K562 (cell line): Measurements from ENCODE around the gene PLEKHM2. TPM values are rescaled to one million over a fixed set of nuclear protein-coding genes. Genes with fewer than 3 reads are reported as not detected.

ENCODE experiments used
- ATAC-seq: fragments of 200-7000 bp; cut with Tn5 transposase; 3 replicates; pipeline ENCODE4 v1.9.1; 2020; ENCODE audit warnings: moderate library complexity
- BruUV-seq: library from RNA; stranded (reverse); fragments of 400-500 nt; replicated peaks from 2 replicates; lab custom pipeline; 2021; lab: Mats Ljungman, UMichigan
- CTCF ChIA-PET: fragments of 300-600 bp; formaldehyde crosslinking; extraction: SDS; loops from one replicate; lab custom pipeline; 2021; ENCODE audit warnings: low intra/inter-chr PET ratio; lab: Yijun Ruan, JAX
- POLR2A ChIA-PET: fragments of 300-600, 350-650 bp; sonication (Branson Sonifier 250); formaldehyde crosslinking; extraction: SDS; loops from one replicate; lab custom pipeline; 2021; ENCODE audit warnings: antibody characterized with exemption, inconsistent platforms; lab: Yijun Ruan, JAX
- DNase-seq, 4 experiments: peaks; one replicate each; pipeline versions ENCODE4 v3.0.0 to v3.0.0-alpha.2; 2011 to 2018; ENCODE audit warnings: low spot score in 3 of 4, mixed read lengths in 3 of 4; ENCODE audit errors: extremely low read depth in 1 of 4
- FAIRE-seq: peaks from 2 replicates; lab custom pipeline; 2011; peaks lifted over from hg19 to GRCh38; lab: Jason Lieb, UNC
- H2AFZ ChIP-seq: 2 replicates; pipeline ENCODE4 v1.6.0; 2011; ENCODE audit warnings: low read depth, low read length, control low read depth, inconsistent platforms
- H3K27ac ChIP-seq: fragments of 200-600 bp; 3 replicates; pipeline ENCODE4 v1.8.0; 2011; ENCODE audit warnings: low read depth, mild to moderate bottlenecking, control low read depth, inconsistent platforms, low read length, moderate library complexity, mixed read lengths; ENCODE audit errors: extremely low read depth
- H3K27me3 ChIP-seq, 2 experiments: fragments of 300-600 bp in 1 of 2; 2 replicates in 1 of 2; 3 replicates in 1 of 2; pipeline versions ENCODE4 v1.6.0 to v1.8.0; 2011; ENCODE audit warnings: inconsistent platforms in 2 of 2, low read length in 2 of 2, mild to moderate bottlenecking in 1 of 2, mixed read lengths in 1 of 2, moderate library complexity in 1 of 2; ENCODE audit not compliant: control insufficient read depth in 2 of 2, insufficient read depth in 2 of 2
- H3K36me3 ChIP-seq: fragments of 300-600 bp; 3 replicates; pipeline ENCODE4 v1.8.0; 2011; ENCODE audit warnings: mild to moderate bottlenecking, low read length, inconsistent platforms; ENCODE audit not compliant: control insufficient read depth, insufficient read depth
- H3K4me1 ChIP-seq, 2 experiments: fragments of 200-600 bp in 1 of 2; replicated peaks in 1 of 2; 2 replicates in 1 of 2; 3 replicates in 1 of 2; pipeline versions ENCODE4 v1.5.1 to v1.8.0; 2011; ENCODE audit warnings: inconsistent platforms in 2 of 2, low read length in 2 of 2, mild to moderate bottlenecking in 1 of 2, mixed read lengths in 1 of 2, moderate library complexity in 1 of 2; ENCODE audit not compliant: control insufficient read depth in 2 of 2, insufficient read depth in 2 of 2
- H3K4me2 ChIP-seq: 2 replicates; pipeline ENCODE4 v1.6.1; 2011; ENCODE audit warnings: low read length, control low read depth, inconsistent platforms, mixed read lengths; ENCODE audit not compliant: insufficient read depth
- H3K4me3 ChIP-seq: fragments of 200-600 bp; sonication (generic), shearing (Covaris generic); 2 replicates; pipeline ENCODE4 v1.5.1; 2016; ENCODE audit warnings: control low read depth, inconsistent platforms
- H3K79me2 ChIP-seq: fragments of 200-600 bp; 3 replicates; pipeline ENCODE4 v1.8.0; 2011; ENCODE audit warnings: low read length, inconsistent platforms; ENCODE audit not compliant: control insufficient read depth, insufficient read depth
- H3K9ac ChIP-seq, 2 experiments: 2 replicates each; pipeline versions ENCODE4 v1.6.0 to v1.6.1; 2011; ENCODE audit warnings: low read depth in 2 of 2, low read length in 2 of 2, control low read depth in 1 of 2, inconsistent platforms in 1 of 2, mild to moderate bottlenecking in 1 of 2, mixed read lengths in 1 of 2; ENCODE audit not compliant: insufficient read depth in 1 of 2
- H3K9me1 ChIP-seq: one replicate; pipeline ENCODE4 v1.6.0; 2011; ENCODE audit warnings: inconsistent platforms, mild to moderate bottlenecking, low read length, moderate library complexity; ENCODE audit not compliant: control insufficient read depth, insufficient read depth
- H3K9me3 ChIP-seq: replicated peaks from 2 replicates; pipeline ENCODE4 v1.5.1; 2011; ENCODE audit warnings: low read depth, low read length, inconsistent platforms; ENCODE audit not compliant: control insufficient read depth, insufficient read depth
- H4K20me1 ChIP-seq: replicated peaks from 2 replicates; pipeline ENCODE4 v1.6.1; 2011; ENCODE audit warnings: low read length, inconsistent platforms, mixed read lengths; ENCODE audit not compliant: control insufficient read depth, insufficient read depth
- POLR2G ChIP-seq: fragments of 200-400 bp; formaldehyde crosslinking; IDR thresholded peaks from 2 replicates; pipeline ENCODE4 v1.6.1; 2017; ENCODE audit warnings: low read depth, mild to moderate bottlenecking, antibody characterized with exemption, low read length, moderate library complexity
- POLR3A ChIP-seq: IDR thresholded peaks from 2 replicates; pipeline ENCODE4 v1.6.1; 2011; ENCODE audit warnings: borderline replicate concordance, mild to moderate bottlenecking, moderate library complexity; ENCODE audit not compliant: insufficient read length, insufficient read depth; ENCODE audit errors: extremely low read depth
- PURB ChIP-seq: sonication (generic); formaldehyde crosslinking; IDR thresholded peaks from 2 replicates; pipeline ENCODE4 v1.9.0; 2021; ENCODE audit warnings: low read depth, mild to moderate bottlenecking, missing genetic modification reagents
- RBM22 ChIP-seq: fragments of 200-400 bp; formaldehyde crosslinking; IDR thresholded peaks from 2 replicates; pipeline ENCODE4 v1.6.1; 2018; ENCODE audit warnings: low read length, low read depth; ENCODE audit not compliant: poor library complexity, severe bottlenecking
- WGBS: fragments of 100-300 bp; shearing (Covaris generic); methylation state at CpG from one replicate; pipeline ENCODE4 v1.1.6; 2016; ENCODE audit warnings: low coverage, mixed read lengths; ENCODE audit not compliant: insufficient coverage; ENCODE audit errors: missing lambda C conversion rate; 5-methylcytosine and 5-hydroxymethylcytosine counted together
- in situ Hi-C: fragments of 300-500 bp; cut with MboI; formaldehyde crosslinking; loops from 4 replicates; pipeline ENCODE4 v1.15.0; 2018; ENCODE audit warnings: inconsistent platforms, mixed read lengths
- intact Hi-C: fragments of 100-400 bp; cut with micrococcal nuclease; formaldehyde crosslinking; loops from 2 replicates; pipeline ENCODE4 v1.14.2; 2022
- polyA plus RNA-seq, 8 experiments: library from polyadenylated mRNA; depleted of rRNA in 4 of 8; stranded (reverse) in 5 of 8; unstranded in 3 of 8; fragments of >200 nt; fragmentation: Nextera tagmentation in 2 of 8; fragmentation: Illumina TruSeq in 1 of 8; extraction: Ambion mirVana in 2 of 8; extraction: Trizol in 1 of 8; gene quantifications; 2 replicates each; pipeline versions ENCODE4 v1.2.1 to v1.2.3, GENCODE V29; 2011 to 2014; ENCODE audit warnings: inconsistent platforms in 1 of 8, missing spikeins in 1 of 8
- total RNA-seq, 7 experiments: library from RNA; depleted of rRNA in 6 of 7; stranded (reverse); fragments of >200 nt in 6 of 7; fragmentation: Illumina TruSeq in 2 of 7; extraction: Trizol in 2 of 7; gene quantifications; 2 replicates each; pipeline versions ENCODE4 v1.2.1 to v1.2.3, GENCODE V29; 2011 to 2021; ENCODE audit warnings: low replicate concordance in 1 of 7
- TF ChIP-seq, protein P1 (sequence below): fragments of 250-450 bp; sonication (Bioruptor Pico); IDR thresholded peaks from 2 replicates; pipeline ENCODE4 v1.4.0; 2020

PLEKHM2 gene
- total and polyA plus RNA-seq, 9 of the 15 experiments (the other 6 are each of a cell fraction or from before 2014, with no cell fraction given) = 0.27 to 63.7 (median 33.2) TPM

GRCh38 chr1:15728937-15729657 lies 45.0 kb downstream of the PLEKHM2 start:
- CTCF ChIA-PET = no interaction called here
- no peak overlapping the region; a peak in 1 of 4 replicates for H3K9ac ChIP-seq
- H3K27ac ChIP-seq = no peak overlapping the region
- H3K79me2 ChIP-seq = no peaks in the 10 kb centered on the region
- ATAC-seq (no peak), DNase-seq (no peak), FAIRE-seq (no peak)
- intact Hi-C loops (no loop called here), in situ Hi-C loops (no loop called here)
- 85% methylated on average over 21 of the region's 22 CpGs for WGBS
- H3K9me1 ChIP-seq = no peaks in the 10 kb centered on the region
- no peaks in the 10 kb centered on the region for H3K9me3 ChIP-seq
- POLR2A ChIA-PET = interaction anchor here (0.6 to 1.5 kb wide), 3 partner anchors 10 to 285 kb away, joined by 3 to 4 read pairs (median 3); no protein-coding TSS in a partner anchor
- no peak overlapping the region for H3K4me2 ChIP-seq
- no TSS peak for BruUV-seq
- H3K4me3 ChIP-seq = no peak overlapping the region
- no peak overlapping the region for H2AFZ ChIP-seq
- peaks cover 90% of the 10 kb centered on the region; the same call in 2 of the 3 replicates for H3K36me3 ChIP-seq
- H4K20me1 ChIP-seq = no peaks in the 10 kb centered on the region
- peaks cover 0 to 39% of the 10 kb centered on the region in 2 experiments; a peak in 1 of 5 replicates for H3K4me1 ChIP-seq
- no peaks in the 10 kb centered on the region for H3K27me3 ChIP-seq
- no peak for TF ChIP-seq POLR3A
- peak; percentile 75 for TF ChIP-seq RBM22
- no peak for TF ChIP-seq PURB
- TF ChIP-seq, protein P1, sequence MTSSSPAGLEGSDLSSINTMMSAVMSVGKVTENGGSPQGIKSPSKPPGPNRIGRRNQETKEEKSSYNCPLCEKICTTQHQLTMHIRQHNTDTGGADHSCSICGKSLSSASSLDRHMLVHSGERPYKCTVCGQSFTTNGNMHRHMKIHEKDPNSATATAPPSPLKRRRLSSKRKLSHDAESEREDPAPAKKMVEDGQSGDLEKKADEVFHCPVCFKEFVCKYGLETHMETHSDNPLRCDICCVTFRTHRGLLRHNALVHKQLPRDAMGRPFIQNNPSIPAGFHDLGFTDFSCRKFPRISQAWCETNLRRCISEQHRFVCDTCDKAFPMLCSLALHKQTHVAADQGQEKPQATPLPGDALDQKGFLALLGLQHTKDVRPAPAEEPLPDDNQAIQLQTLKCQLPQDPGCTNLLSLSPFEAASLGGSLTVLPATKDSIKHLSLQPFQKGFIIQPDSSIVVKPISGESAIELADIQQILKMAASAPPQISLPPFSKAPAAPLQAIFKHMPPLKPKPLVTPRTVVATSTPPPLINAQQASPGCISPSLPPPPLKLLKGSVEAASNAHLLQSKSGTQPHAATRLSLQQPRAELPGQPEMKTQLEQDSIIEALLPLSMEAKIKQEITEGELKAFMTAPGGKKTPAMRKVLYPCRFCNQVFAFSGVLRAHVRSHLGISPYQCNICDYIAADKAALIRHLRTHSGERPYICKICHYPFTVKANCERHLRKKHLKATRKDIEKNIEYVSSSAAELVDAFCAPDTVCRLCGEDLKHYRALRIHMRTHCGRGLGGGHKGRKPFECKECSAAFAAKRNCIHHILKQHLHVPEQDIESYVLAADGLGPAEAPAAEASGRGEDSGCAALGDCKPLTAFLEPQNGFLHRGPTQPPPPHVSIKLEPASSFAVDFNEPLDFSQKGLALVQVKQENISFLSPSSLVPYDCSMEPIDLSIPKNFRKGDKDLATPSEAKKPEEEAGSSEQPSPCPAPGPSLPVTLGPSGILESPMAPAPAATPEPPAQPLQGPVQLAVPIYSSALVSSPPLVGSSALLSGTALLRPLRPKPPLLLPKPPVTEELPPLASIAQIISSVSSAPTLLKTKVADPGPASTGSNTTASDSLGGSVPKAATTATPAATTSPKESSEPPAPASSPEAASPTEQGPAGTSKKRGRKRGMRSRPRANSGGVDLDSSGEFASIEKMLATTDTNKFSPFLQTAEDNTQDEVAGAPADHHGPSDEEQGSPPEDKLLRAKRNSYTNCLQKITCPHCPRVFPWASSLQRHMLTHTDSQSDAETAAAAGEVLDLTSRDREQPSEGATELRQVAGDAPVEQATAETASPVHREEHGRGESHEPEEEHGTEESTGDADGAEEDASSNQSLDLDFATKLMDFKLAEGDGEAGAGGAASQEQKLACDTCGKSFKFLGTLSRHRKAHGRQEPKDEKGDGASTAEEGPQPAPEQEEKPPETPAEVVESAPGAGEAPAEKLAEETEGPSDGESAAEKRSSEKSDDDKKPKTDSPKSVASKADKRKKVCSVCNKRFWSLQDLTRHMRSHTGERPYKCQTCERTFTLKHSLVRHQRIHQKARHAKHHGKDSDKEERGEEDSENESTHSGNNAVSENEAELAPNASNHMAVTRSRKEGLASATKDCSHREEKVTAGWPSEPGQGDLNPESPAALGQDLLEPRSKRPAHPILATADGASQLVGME (CRISPR knock-in tag) = no peak
- peak; percentile 69 for TF ChIP-seq POLR2G
